Motor neuron (in vitro differentiated cells): ENCODE data around the gene OBSCN. TPM values are rescaled to one million over a fixed set of nuclear protein-coding genes. Genes with fewer than 3 reads are reported as not detected.

Experiments used
- ATAC-seq, 8 experiments: fragments of 200-7000 bp; cut with Tn5 transposase; replicated peaks in 6 of 8; 2 replicates each; pipeline ENCODE4 v1.8.0; 2021; ENCODE audit warnings: mild to moderate bottlenecking in 8 of 8, moderate library complexity in 8 of 8
- H3K27ac ChIP-seq, 2 donors: fragments of 250-450 bp; sonication (Bioruptor Pico); 2 replicates each; pipeline ENCODE4 v1.9.0; 2021; ENCODE audit warnings: antibody characterized with exemption in 2 of 2, mild to moderate bottlenecking in 2 of 2, moderate library complexity in 1 of 2
- H3K4me1 ChIP-seq, 2 donors: fragments of 250-450 bp; sonication (Bioruptor Pico); replicated peaks in 1 of 2; 2 replicates each; pipeline ENCODE4 v1.6.1; 2021; ENCODE audit warnings: antibody characterized with exemption in 2 of 2, mild to moderate bottlenecking in 2 of 2, moderate library complexity in 1 of 2
- H3K4me3 ChIP-seq, 5 donors: fragments of 250-450 bp; sonication (Bioruptor Pico); 2 replicates each; pipeline ENCODE4 v1.9.0; 2021; ENCODE audit warnings: antibody characterized with exemption in 5 of 5, mild to moderate bottlenecking in 5 of 5, moderate library complexity in 4 of 5
- WGBS, 10 experiments: fragments of 450-650 bp; shearing (Covaris generic); methylation state at CpG; one replicate each; pipeline ENCODE4 v1.0.0; 2022; 5-methylcytosine and 5-hydroxymethylcytosine counted together
- in situ Hi-C, 9 experiments: fragments of 400-800 bp; cut with MboI; loops; one replicate each; pipeline ENCODE4 v1.15.0; 2021; ENCODE audit warnings: low sequenced_read_pairs in 9 of 9, low pct_unique_long_range_greater_than_20kb in 2 of 9; ENCODE audit not compliant: unreplicated experiment in 9 of 9
- total RNA-seq, 8 experiments: library from RNA; unstranded; fragments of 300-600 nt; gene quantifications; 2 replicates each; pipeline versions ENCODE4 v1.2.3 to v1.2.4, GENCODE V29; 2022

OBSCN gene
- total RNA-seq, 8 experiments from 2014 or later, result 2.7 to 38.5 (median 16.2) TPM

GRCh38 chr1:228287541-228288425 is 79.9 kb downstream of the OBSCN start:
- WGBS, 10 experiments, result 50 to 98% (median 78%) methylated on average over 1 to 18 of the region's 32 CpGs; no CpG with 5 or more reads in 4 of the 10 experiments
- no peak overlapping the region for H3K4me3 ChIP-seq
- no peak overlapping the region for H3K27ac ChIP-seq
- ATAC-seq, result no peak
- in situ Hi-C loops, result no loop called here
- H3K4me1 ChIP-seq, result no peaks in the 10 kb centered on the region

GRCh38 chr1:228288536-228289238 is 80.8 kb downstream of the OBSCN start:
- no peak overlapping the region for H3K27ac ChIP-seq
- ATAC-seq, result no peak
- no peaks in the 10 kb centered on the region for H3K4me1 ChIP-seq
- 44 to 94% (median 91%) methylated on average over 2 to 14 of the region's 18 CpGs; no CpG with 5 or more reads in 3 of the 10 experiments for WGBS, 10 experiments
- no peak overlapping the region for H3K4me3 ChIP-seq
- in situ Hi-C loops, result no loop called here

- in situ Hi-C loops, result no loop called here
- Histone ChIP-seq H3K4me3 (no peak overlapping the region), H3K4me1 (no peaks in the 10 kb centered on the region), H3K27ac (no peak overlapping the region)
- peak in 1 of 8 experiments; percentile 11 for ATAC-seq
- 90 to 95% methylated on average over 4 to 7 of the region's 12 CpGs; no CpG with 5 or more reads in 8 of the 10 experiments for WGBS, 10 experiments
These were observed 81.5 kb downstream of the OBSCN start for GRCh38 chr1:228289239-228289849.

GRCh38 chr1:228289996-228290881 is 82.4 kb downstream of the OBSCN start:
- no peaks in the 10 kb centered on the region for H3K4me1 ChIP-seq
- WGBS, 10 experiments, result 27 to 100% (median 87%) methylated on average over 1 to 8 of the region's 22 CpGs; no CpG with 5 or more reads in 2 of the 10 experiments
- no peak overlapping the region for H3K4me3 ChIP-seq
- in situ Hi-C loops, result no loop called here
- ATAC-seq, result no peak
- no peak overlapping the region for H3K27ac ChIP-seq

- Histone ChIP-seq H3K4me1 (no peaks in the 10 kb centered on the region), H3K4me3 (no peak overlapping the region), H3K27ac (no peak overlapping the region)
- WGBS, 10 experiments, result 6 to 93% (median 80%) methylated on average over 2 to 14 of the region's 16 CpGs; no CpG with 5 or more reads in 1 of the 10 experiments
- in situ Hi-C loops, result no loop called here
- ATAC-seq, result peak in 1 of 8 experiments; percentile 18
These were observed 84.2 kb downstream of the OBSCN start for GRCh38 chr1:228291906-228292608.

GRCh38 chr1:228292609-228292911 is 84.7 kb downstream of the OBSCN start:
- Histone ChIP-seq H3K4me1 (no peaks in the 10 kb centered on the region), H3K27ac (no peak overlapping the region), H3K4me3 (no peak overlapping the region)
- WGBS, 10 experiments, result 67 to 100% (median 90%) methylated on average over 1 to 9 of the region's 9 CpGs; no CpG with 5 or more reads in 5 of the 10 experiments
- no peak for ATAC-seq
- in situ Hi-C loops, result no loop called here

GRCh38 chr1:228293393-228293792 is 85.5 kb downstream of the OBSCN start:
- H3K27ac ChIP-seq, result no peak overlapping the region
- 76 to 100% (median 91%) methylated on average over 4 to 8 of the region's 15 CpGs; no CpG with 5 or more reads in 4 of the 10 experiments for WGBS, 10 experiments
- no peak overlapping the region for H3K4me3 ChIP-seq
- in situ Hi-C loops, result no loop called here
- ATAC-seq, result peak in 1 of 8 experiments; percentile 10
- H3K4me1 ChIP-seq, result no peaks in the 10 kb centered on the region

GRCh38 chr1:228293816-228294500 is 86.1 kb downstream of the OBSCN start:
- no peak overlapping the region for H3K27ac ChIP-seq
- ATAC-seq, result peak in 1 of 8 experiments; percentile 13
- 65 to 100% (median 89%) methylated on average over 1 to 10 of the region's 14 CpGs; no CpG with 5 or more reads in 1 of the 10 experiments for WGBS, 10 experiments
- no peak overlapping the region for H3K4me3 ChIP-seq
- H3K4me1 ChIP-seq, result no peaks in the 10 kb centered on the region
- in situ Hi-C loops, result no loop called here

GRCh38 chr1:228294717-228295116 is 86.9 kb downstream of the OBSCN start:
- no peak overlapping the region for H3K4me3 ChIP-seq
- no peak overlapping the region for H3K27ac ChIP-seq
- ATAC-seq, result no peak
- in situ Hi-C loops, result no loop called here
- 37 to 100% (median 89%) methylated on average over 1 to 9 of the region's 10 CpGs; no CpG with 5 or more reads in 4 of the 10 experiments for WGBS, 10 experiments
- no peaks in the 10 kb centered on the region for H3K4me1 ChIP-seq

- no peak for ATAC-seq
- in situ Hi-C loops, result no loop called here
- Histone ChIP-seq H3K4me3 (no peak overlapping the region), H3K4me1 (no peaks in the 10 kb centered on the region), H3K27ac (no peak overlapping the region)
- WGBS, 10 experiments, result 20 to 100% (median 88%) methylated on average over 1 to 4 of the region's 5 CpGs; no CpG with 5 or more reads in 4 of the 10 experiments
These were observed 87.4 kb downstream of the OBSCN start for GRCh38 chr1:228295201-228295600.

- in situ Hi-C loops, result no loop called here
- H3K4me1 ChIP-seq, result no peaks in the 10 kb centered on the region
- H3K27ac ChIP-seq, result no peak overlapping the region
- H3K4me3 ChIP-seq, result no peak overlapping the region
- ATAC-seq, result no peak
- 0 to 83% (median 65%) methylated on average over 1 to 2 of the region's 2 CpGs; no CpG with 5 or more reads in 1 of the 10 experiments for WGBS, 10 experiments
These were observed 88.1 kb downstream of the OBSCN start for GRCh38 chr1:228295981-228296380.
